Measurements from ENCODE around the gene ADAMTS12.

GRCh38 chr5:33720176-33720575 is 171.6 kb downstream of the ADAMTS12 start:
- TF ChIP-seq, protein P1, sequence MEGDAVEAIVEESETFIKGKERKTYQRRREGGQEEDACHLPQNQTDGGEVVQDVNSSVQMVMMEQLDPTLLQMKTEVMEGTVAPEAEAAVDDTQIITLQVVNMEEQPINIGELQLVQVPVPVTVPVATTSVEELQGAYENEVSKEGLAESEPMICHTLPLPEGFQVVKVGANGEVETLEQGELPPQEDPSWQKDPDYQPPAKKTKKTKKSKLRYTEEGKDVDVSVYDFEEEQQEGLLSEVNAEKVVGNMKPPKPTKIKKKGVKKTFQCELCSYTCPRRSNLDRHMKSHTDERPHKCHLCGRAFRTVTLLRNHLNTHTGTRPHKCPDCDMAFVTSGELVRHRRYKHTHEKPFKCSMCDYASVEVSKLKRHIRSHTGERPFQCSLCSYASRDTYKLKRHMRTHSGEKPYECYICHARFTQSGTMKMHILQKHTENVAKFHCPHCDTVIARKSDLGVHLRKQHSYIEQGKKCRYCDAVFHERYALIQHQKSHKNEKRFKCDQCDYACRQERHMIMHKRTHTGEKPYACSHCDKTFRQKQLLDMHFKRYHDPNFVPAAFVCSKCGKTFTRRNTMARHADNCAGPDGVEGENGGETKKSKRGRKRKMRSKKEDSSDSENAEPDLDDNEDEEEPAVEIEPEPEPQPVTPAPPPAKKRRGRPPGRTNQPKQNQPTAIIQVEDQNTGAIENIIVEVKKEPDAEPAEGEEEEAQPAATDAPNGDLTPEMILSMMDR (optimal IDR thresholded peaks at IDR 0.05 in 1 of 3, IDR thresholded peaks at IDR 0.05 in 1 of 3, conservative IDR thresholded peaks at IDR 0.05 in 1 of 3; ENCODE audit: extremely low read depth in 1 of 3, insufficient read depth in 2 of 3, low read length in 3 of 3) = no peak
- TF ChIP-seq EZH2 (IDR thresholded peaks at IDR 0.05; ENCODE audit: low read length) = no peak
